GM18526 (cell line): ENCODE results near the gene SELENOK.

Source experiments
- POLR2A ChIP-seq: IDR thresholded peaks from 3 replicates; pipeline ENCODE4 v1.6.1; 2011; ENCODE audit not compliant: insufficient read length; ENCODE audit errors: extremely low read depth

The SELENOK gene

GRCh38 chr3:53891497-53892285, at the start of gene SELENOK:
Gene SELENOK (minus strand): TSS chr3:53891859.
- peak; percentile 88 for TF ChIP-seq POLR2A

GRCh38 chr3:53941184-53941583, 49.5 kb upstream of the SELENOK start:
- TF ChIP-seq POLR2A = no peak

- TF ChIP-seq POLR2A = no peak
These were observed 49.0 kb upstream of the SELENOK start for GRCh38 chr3:53940623-53941022.

- no peak for TF ChIP-seq POLR2A
These were observed 48.2 kb upstream of the SELENOK start for GRCh38 chr3:53939813-53940212.

GRCh38 chr3:53939086-53939582, 47.5 kb upstream of the SELENOK start:
- TF ChIP-seq POLR2A = no peak

- no peak for TF ChIP-seq POLR2A
These were observed 47.0 kb upstream of the SELENOK start for GRCh38 chr3:53938645-53939044.

GRCh38 chr3:53936347-53936746, 44.7 kb upstream of the SELENOK start:
- no peak for TF ChIP-seq POLR2A

- TF ChIP-seq POLR2A = no peak
These were observed 43.7 kb upstream of the SELENOK start for GRCh38 chr3:53935283-53935901.

GRCh38 chr3:53921296-53921695, 29.6 kb upstream of the SELENOK start:
- TF ChIP-seq POLR2A = no peak

- no peak for TF ChIP-seq POLR2A
These were observed 28.1 kb upstream of the SELENOK start for GRCh38 chr3:53919741-53920140.

- TF ChIP-seq POLR2A = no peak
These were observed 21.7 kb upstream of the SELENOK start for GRCh38 chr3:53913401-53913800.

GRCh38 chr3:53902711-53903110, 11.1 kb upstream of the SELENOK start:
- no peak for TF ChIP-seq POLR2A

GRCh38 chr3:53902067-53902466, 10.4 kb upstream of the SELENOK start:
- TF ChIP-seq POLR2A = no peak

- TF ChIP-seq POLR2A = no peak
These were observed 9.1 kb upstream of the SELENOK start for GRCh38 chr3:53900666-53901331.

GRCh38 chr3:53899750-53900149, 8.1 kb upstream of the SELENOK start:
- TF ChIP-seq POLR2A = no peak

- no peak for TF ChIP-seq POLR2A
These were observed 603 bp upstream of the SELENOK start for GRCh38 chr3:53892286-53892637.

- no peak for TF ChIP-seq POLR2A
These were observed 758 bp downstream of the SELENOK start for GRCh38 chr3:53890726-53891475.
